Mesothelial cell of epicardium (in vitro differentiated cells): ENCODE measurements around the gene LRP3. TPM values are rescaled to one million over a fixed set of nuclear protein-coding genes. Genes with fewer than 3 reads are reported as not detected.

ENCODE experiments used
- DNase-seq, 2 experiments: peaks; one replicate each; pipeline ENCODE4 v3.0.0; 2021; ENCODE audit warnings: low spot score in 2 of 2; ENCODE audit not compliant: unreplicated experiment in 2 of 2
- H3K27ac Mint-ChIP-seq: 2 replicates; pipeline ENCODE4 v1.8.0; 2021; ENCODE audit warnings: mixed read lengths
- H3K27me3 Mint-ChIP-seq: 2 replicates; pipeline ENCODE4 v1.8.0; 2021; ENCODE audit warnings: low read depth, mixed read lengths
- H3K36me3 Mint-ChIP-seq: 2 replicates; pipeline ENCODE4 v1.8.0; 2021; ENCODE audit warnings: mixed read lengths
- H3K4me1 Mint-ChIP-seq: 2 replicates; pipeline ENCODE4 v1.8.0; 2021; ENCODE audit warnings: mixed read lengths
- H3K4me3 Mint-ChIP-seq: 2 replicates; pipeline ENCODE4 v1.8.0; 2021; ENCODE audit warnings: mild to moderate bottlenecking, moderate library complexity, mixed read lengths
- H3K9me3 Mint-ChIP-seq: 2 replicates; pipeline ENCODE4 v1.8.0; 2021; ENCODE audit warnings: mixed read lengths
- total RNA-seq: library from RNA; stranded (reverse); gene quantifications from 3 replicates; pipeline ENCODE4 v1.2.1, GENCODE V29; 2021
- TF ChIP-seq, protein P1 (sequence below): fragments of 200-600 bp; sonication (generic); IDR thresholded peaks from one replicate; pipeline ENCODE4 v1.5.0; 2021; ENCODE audit warnings: antibody characterized with exemption; ENCODE audit not compliant: unreplicated experiment

LRP3 gene
- total RNA-seq, 1 donor from 2014 or later: 34.1 TPM

DNA sequence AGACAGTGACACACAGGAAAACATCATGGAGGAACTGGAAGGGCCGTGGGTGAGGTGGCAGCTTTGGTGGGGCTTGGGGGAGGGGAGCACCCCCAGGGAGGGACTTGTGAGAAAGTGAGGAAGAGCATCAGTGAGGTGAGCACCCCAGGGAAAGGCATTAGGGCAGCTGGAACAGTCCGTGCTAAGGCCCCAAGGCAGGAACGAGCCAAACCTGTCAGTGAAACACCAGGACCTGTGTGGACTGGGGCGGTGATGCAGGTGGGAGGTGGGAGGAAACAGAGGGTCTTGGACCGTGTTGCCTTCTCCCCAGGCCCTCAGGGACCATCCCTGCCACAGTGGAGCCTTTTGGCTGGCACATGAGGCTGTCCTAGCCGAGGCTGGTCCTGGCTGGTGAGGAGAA is 48.8 kb downstream of the LRP3 start:
- Mint-ChIP-seq H3K9me3 (no peaks in the 10 kb centered on the region), H3K4me1 (no peaks in the 10 kb centered on the region), H3K27me3 (peaks cover 5% of the 10 kb centered on the region), H3K4me3 (no peak overlapping the region), H3K36me3 (no peaks in the 10 kb centered on the region), H3K27ac (no peak overlapping the region)
- TF ChIP-seq, protein P1, sequence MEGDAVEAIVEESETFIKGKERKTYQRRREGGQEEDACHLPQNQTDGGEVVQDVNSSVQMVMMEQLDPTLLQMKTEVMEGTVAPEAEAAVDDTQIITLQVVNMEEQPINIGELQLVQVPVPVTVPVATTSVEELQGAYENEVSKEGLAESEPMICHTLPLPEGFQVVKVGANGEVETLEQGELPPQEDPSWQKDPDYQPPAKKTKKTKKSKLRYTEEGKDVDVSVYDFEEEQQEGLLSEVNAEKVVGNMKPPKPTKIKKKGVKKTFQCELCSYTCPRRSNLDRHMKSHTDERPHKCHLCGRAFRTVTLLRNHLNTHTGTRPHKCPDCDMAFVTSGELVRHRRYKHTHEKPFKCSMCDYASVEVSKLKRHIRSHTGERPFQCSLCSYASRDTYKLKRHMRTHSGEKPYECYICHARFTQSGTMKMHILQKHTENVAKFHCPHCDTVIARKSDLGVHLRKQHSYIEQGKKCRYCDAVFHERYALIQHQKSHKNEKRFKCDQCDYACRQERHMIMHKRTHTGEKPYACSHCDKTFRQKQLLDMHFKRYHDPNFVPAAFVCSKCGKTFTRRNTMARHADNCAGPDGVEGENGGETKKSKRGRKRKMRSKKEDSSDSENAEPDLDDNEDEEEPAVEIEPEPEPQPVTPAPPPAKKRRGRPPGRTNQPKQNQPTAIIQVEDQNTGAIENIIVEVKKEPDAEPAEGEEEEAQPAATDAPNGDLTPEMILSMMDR: no peak
- DNase-seq: no peak

DNA sequence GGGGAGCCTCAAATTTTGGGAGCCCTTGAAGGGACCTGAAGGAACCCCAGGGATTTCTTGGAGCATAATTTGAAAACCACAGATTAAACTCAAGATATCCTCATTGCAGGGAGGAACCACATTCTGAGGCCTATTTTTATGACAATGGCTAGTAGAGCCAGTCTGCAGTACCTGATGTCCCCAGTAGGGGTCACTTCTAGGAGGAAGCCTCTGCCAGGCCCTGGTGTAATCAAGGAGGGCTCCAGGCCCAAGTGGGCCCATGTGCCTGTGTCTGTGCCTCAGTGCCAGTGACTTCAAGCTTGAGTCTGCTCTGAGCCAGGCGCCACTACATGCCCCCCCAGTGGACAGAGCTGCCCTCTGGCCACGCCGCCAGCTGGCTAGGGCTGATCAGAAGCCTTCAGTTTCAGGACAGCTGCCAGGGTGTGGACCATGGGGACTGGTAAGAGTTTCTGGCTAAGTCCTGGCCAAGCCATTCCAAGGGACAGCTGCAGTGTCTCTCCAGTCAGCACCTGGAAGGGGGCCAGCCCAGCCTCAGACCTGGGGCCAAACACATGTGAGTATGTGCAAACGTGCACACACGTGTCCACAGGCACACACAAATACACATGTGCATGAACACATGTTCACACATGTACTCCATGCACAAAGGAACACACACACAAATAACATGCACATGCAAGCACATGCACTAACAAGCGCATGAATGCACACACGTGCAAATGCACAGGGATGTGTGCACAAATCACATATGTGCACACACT is 52.0 kb downstream of the LRP3 start:
- no peaks in the 10 kb centered on the region for H3K36me3 Mint-ChIP-seq
- H3K27ac Mint-ChIP-seq: no peak overlapping the region
- no peak for DNase-seq
- H3K4me3 Mint-ChIP-seq: no peak overlapping the region
- peaks cover 5% of the 10 kb centered on the region for H3K27me3 Mint-ChIP-seq
- no peaks in the 10 kb centered on the region for H3K4me1 Mint-ChIP-seq
- no peaks in the 10 kb centered on the region for H3K9me3 Mint-ChIP-seq
- TF ChIP-seq, protein P1: peak; percentile 87

DNA sequence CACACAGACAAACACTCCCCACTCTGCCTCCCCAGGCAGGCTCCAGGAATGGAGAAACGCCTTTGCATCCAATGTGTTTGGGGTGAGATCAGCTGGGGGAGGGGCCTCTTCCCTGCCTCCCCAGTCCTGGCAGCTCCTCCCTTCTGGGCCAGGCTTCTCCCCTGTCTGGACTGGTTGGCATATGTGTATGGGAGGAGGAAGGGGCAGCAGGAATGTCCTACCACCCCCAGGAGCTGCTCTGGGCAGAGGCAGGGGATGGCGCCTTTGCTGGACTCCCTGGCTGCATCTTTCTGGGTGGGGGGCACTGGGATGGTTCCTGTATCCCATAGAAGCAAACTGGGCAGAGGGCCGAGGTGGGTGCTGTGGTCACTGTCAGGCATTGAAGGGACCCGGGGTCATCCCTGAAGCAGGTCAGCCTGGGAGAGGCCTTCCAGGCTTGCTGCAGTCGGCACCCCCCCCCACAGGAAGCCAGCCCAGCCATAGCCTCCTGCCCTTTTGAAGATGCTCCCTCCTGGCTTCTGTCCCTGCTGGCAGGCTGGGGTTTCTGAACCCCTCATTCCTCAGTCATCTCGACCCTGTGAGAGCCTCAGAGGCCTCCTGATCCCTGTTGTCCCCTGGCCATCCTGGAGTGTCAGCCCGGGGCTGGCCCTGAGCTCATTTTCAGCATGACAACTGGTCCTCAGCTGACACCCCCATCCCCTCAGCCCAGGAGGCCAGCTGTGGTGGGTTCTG is 52.7 kb downstream of the LRP3 start:
- Mint-ChIP-seq H3K27ac (no peak overlapping the region), H3K4me3 (no peak overlapping the region), H3K4me1 (no peaks in the 10 kb centered on the region), H3K9me3 (no peaks in the 10 kb centered on the region), H3K36me3 (no peaks in the 10 kb centered on the region), H3K27me3 (peaks cover 5% of the 10 kb centered on the region)
- no peak for DNase-seq
- TF ChIP-seq, protein P1: no peak

DNA sequence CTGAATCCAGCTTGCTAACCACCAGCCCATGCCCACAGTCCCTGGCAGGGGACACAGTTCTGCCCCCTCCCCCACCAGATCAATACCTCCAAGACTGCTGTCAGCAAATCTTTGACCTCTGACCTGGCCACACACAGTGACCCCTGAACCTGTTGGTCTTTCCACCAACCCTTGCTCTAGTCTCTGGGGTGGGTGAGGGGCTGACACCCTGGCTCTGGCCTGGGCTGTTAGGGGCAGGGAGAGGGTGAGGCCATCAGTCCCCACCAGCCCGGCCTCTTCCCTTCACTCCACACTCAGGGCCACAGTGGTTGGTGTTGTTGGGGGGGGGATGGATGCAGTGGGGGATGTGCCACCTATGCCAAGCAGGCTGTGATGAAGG is 53.3 kb downstream of the LRP3 start:
- H3K36me3 Mint-ChIP-seq: no peaks in the 10 kb centered on the region
- H3K4me1 Mint-ChIP-seq: no peaks in the 10 kb centered on the region
- no peaks in the 10 kb centered on the region for H3K9me3 Mint-ChIP-seq
- no peak for DNase-seq
- H3K27ac Mint-ChIP-seq: no peak overlapping the region
- TF ChIP-seq, protein P1: no peak
- peaks cover 5% of the 10 kb centered on the region for H3K27me3 Mint-ChIP-seq
- no peak overlapping the region for H3K4me3 Mint-ChIP-seq

DNA sequence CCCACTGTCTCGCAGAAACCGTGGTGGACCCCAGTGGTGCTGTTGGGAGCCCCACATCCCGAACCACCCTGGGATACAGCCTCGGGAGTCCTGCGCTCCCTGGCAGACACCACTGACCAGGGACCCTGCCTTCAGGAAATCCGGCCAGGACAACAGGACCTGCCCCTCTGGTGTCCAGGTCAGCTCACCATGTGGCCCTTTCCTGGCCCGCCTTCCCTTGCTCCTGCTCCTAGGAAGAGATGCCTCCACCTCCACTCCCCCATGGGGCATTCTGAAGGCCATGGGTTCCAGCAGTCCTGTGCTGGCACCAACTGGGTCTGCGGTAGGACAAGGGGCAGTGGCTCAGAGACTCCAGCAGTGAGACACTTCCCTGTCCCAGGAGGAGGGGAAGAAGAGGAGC is 54.0 kb downstream of the LRP3 start:
- no peak for DNase-seq
- H3K27me3 Mint-ChIP-seq: peaks cover 4% of the 10 kb centered on the region
- H3K4me3 Mint-ChIP-seq: no peak overlapping the region
- no peaks in the 10 kb centered on the region for H3K9me3 Mint-ChIP-seq
- no peaks in the 10 kb centered on the region for H3K36me3 Mint-ChIP-seq
- no peaks in the 10 kb centered on the region for H3K4me1 Mint-ChIP-seq
- TF ChIP-seq, protein P1: no peak
- no peak overlapping the region for H3K27ac Mint-ChIP-seq
